MM.1S (cell line): ENCODE results near the gene SLC35G1.

Experiments
- DNase-seq: peaks from one replicate; pipeline ENCODE4 v3.0.0-alpha.2; 2015
- H2AFZ ChIP-seq: fragments of 300-600 bp; sonication (generic); 2 replicates; pipeline ENCODE4 v1.6.0; 2016; ENCODE audit warnings: antibody characterized with exemption, low read length
- H3F3A ChIP-seq: fragments of 300-600 bp; sonication (generic); 2 replicates; pipeline ENCODE4 v1.6.1; 2016; ENCODE audit warnings: mild to moderate bottlenecking, antibody characterized with exemption, low read length, moderate library complexity, mixed read lengths; ENCODE audit not compliant: insufficient read depth
- H3K27ac ChIP-seq: fragments of 300-600 bp; sonication (generic); 2 replicates; pipeline ENCODE4 v1.5.1; 2016; ENCODE audit warnings: mild to moderate bottlenecking, low read length
- H3K27me3 ChIP-seq: fragments of 300-600 bp; sonication (generic); replicated peaks from 2 replicates; pipeline ENCODE4 v1.6.0; 2016; ENCODE audit warnings: low read length; ENCODE audit not compliant: insufficient read depth
- H3K36me3 ChIP-seq: fragments of 300-600 bp; sonication (generic); replicated peaks from 2 replicates; pipeline ENCODE4 v1.6.1; 2016; ENCODE audit warnings: mild to moderate bottlenecking, low read length, mixed read lengths; ENCODE audit not compliant: insufficient read depth
- H3K4me1 ChIP-seq: fragments of 300-600 bp; sonication (generic); 2 replicates; pipeline ENCODE4 v1.6.1; 2016; ENCODE audit warnings: low read length, mixed read lengths
- H3K4me2 ChIP-seq: fragments of 300-600 bp; sonication (generic); 2 replicates; pipeline ENCODE4 v1.6.0; 2016; ENCODE audit warnings: low read depth, low read length
- H3K4me3 ChIP-seq: fragments of 300-600 bp; sonication (generic); 2 replicates; pipeline ENCODE4 v1.5.1; 2016; ENCODE audit warnings: low read length, mixed read lengths
- H3K79me2 ChIP-seq: fragments of 300-600 bp; sonication (generic); 2 replicates; pipeline ENCODE4 v1.6.1; 2016; ENCODE audit warnings: mixed run types, low read length, mixed read lengths
- H3K9ac ChIP-seq: fragments of 300-600 bp; sonication (generic); 2 replicates; pipeline ENCODE4 v1.6.1; 2016; ENCODE audit warnings: low read length, mixed read lengths
- H3K9me2 ChIP-seq: fragments of 300-600 bp; sonication (generic); replicated peaks from 2 replicates; pipeline ENCODE4 v1.6.1; 2016; ENCODE audit warnings: mild to moderate bottlenecking, low read length, mixed read lengths; ENCODE audit not compliant: insufficient read depth
- H3K9me3 ChIP-seq: fragments of 300-600 bp; sonication (generic); replicated peaks from 2 replicates; pipeline ENCODE4 v1.6.1; 2016; ENCODE audit warnings: mild to moderate bottlenecking, low read length, mixed read lengths; ENCODE audit not compliant: insufficient read depth
- H4K20me1 ChIP-seq: fragments of 300-600 bp; sonication (generic); 2 replicates; pipeline ENCODE4 v1.6.1; 2016; ENCODE audit warnings: mild to moderate bottlenecking, low read length, moderate library complexity, mixed read lengths; ENCODE audit not compliant: insufficient read depth
- CTCF ChIP-seq: fragments of 300-600 bp; sonication (generic); IDR thresholded peaks from 2 replicates; pipeline ENCODE4 v1.5.1; 2016; ENCODE audit warnings: antibody characterized with exemption, low read length, mixed read lengths
- EZH2 ChIP-seq: fragments of 300-600 bp; sonication (generic); optimal IDR thresholded peaks from 2 replicates; pipeline ENCODE3; 2017; ENCODE audit warnings: low read depth, mild to moderate bottlenecking, antibody characterized with exemption, low read length, mixed read lengths
- EZH2phosphoT487 ChIP-seq: fragments of 300-600 bp; sonication (generic); IDR thresholded peaks from 2 replicates; pipeline ENCODE4 v1.6.1; 2018; ENCODE audit warnings: antibody characterized with exemption, low read length

Gene SLC35G1

GRCh38 chr10:93938140-93938539 is 44.4 kb downstream of the SLC35G1 start:
- no peak overlapping the region for H2AFZ ChIP-seq
- H3K9ac ChIP-seq, result no peak overlapping the region
- no peak overlapping the region for H3K4me3 ChIP-seq
- DNase-seq, result no peak
- no peaks in the 10 kb centered on the region for H3K36me3 ChIP-seq
- no peaks in the 10 kb centered on the region for H3K79me2 ChIP-seq
- no peaks in the 10 kb centered on the region for H3K9me2 ChIP-seq
- TF ChIP-seq EZH2 (no peak), CTCF (no peak), EZH2phosphoT487 (no peak)
- H4K20me1 ChIP-seq, result no peaks in the 10 kb centered on the region
- H3K4me1 ChIP-seq, result no peaks in the 10 kb centered on the region
- no peaks in the 10 kb centered on the region for H3K27me3 ChIP-seq
- no peak overlapping the region for H3K4me2 ChIP-seq
- no peaks in the 10 kb centered on the region for H3F3A ChIP-seq
- no peaks in the 10 kb centered on the region for H3K9me3 ChIP-seq
- no peak overlapping the region for H3K27ac ChIP-seq

- no peak for DNase-seq
Measured at GRCh38 chr10:93940881-93941280, 47.1 kb downstream of the SLC35G1 start.

GRCh38 chr10:93941606-93942005 is 47.8 kb downstream of the SLC35G1 start:
- Histone ChIP-seq H3K27ac (no peak overlapping the region), H3K4me2 (no peak overlapping the region), H3K9me2 (no peaks in the 10 kb centered on the region), H3K4me1 (no peaks in the 10 kb centered on the region), H3K9ac (no peak overlapping the region), H4K20me1 (no peaks in the 10 kb centered on the region), H3K4me3 (no peak overlapping the region), H3K79me2 (no peaks in the 10 kb centered on the region), H3K9me3 (no peaks in the 10 kb centered on the region), H3K36me3 (no peaks in the 10 kb centered on the region), H2AFZ (no peak overlapping the region), H3F3A (no peaks in the 10 kb centered on the region), H3K27me3 (no peaks in the 10 kb centered on the region)
- DNase-seq, result no peak
- no peak for TF ChIP-seq EZH2
- TF ChIP-seq CTCF, result no peak
- no peak for TF ChIP-seq EZH2phosphoT487

More at GRCh38 chr10:93940881-93941280, 47.1 kb downstream of the SLC35G1 start:
- TF ChIP-seq CTCF (no peak), EZH2 (no peak), EZH2phosphoT487 (no peak)
- H3K27me3 ChIP-seq, result no peaks in the 10 kb centered on the region
- H3K79me2 ChIP-seq, result no peaks in the 10 kb centered on the region
- H3K9ac ChIP-seq, result no peak overlapping the region
- no peaks in the 10 kb centered on the region for H3F3A ChIP-seq
- H4K20me1 ChIP-seq, result no peaks in the 10 kb centered on the region
- no peak overlapping the region for H2AFZ ChIP-seq
- H3K36me3 ChIP-seq, result no peaks in the 10 kb centered on the region
- no peaks in the 10 kb centered on the region for H3K9me3 ChIP-seq
- H3K4me3 ChIP-seq, result no peak overlapping the region
- no peaks in the 10 kb centered on the region for H3K9me2 ChIP-seq
- H3K4me2 ChIP-seq, result no peak overlapping the region
- no peaks in the 10 kb centered on the region for H3K4me1 ChIP-seq
- H3K27ac ChIP-seq, result no peak overlapping the region
